Measurements from ENCODE around the gene TRIML1.

GRCh38 chr4:188139671-188140070 lies 430 bp downstream of the TRIML1 start:
- no peak for TF ChIP-seq CTCF (IDR thresholded peaks at IDR 0.05)
- no peak for TF ChIP-seq POLR2A (IDR thresholded peaks at IDR 0.05)
